WTC11 (cell line): ENCODE measurements around the gene EFCAB14. TPM values are rescaled to one million over a fixed set of nuclear protein-coding genes. Genes with fewer than 3 reads are reported as not detected.

Experiments used
- ATAC-seq: fragments of 200-7000 bp; cut with Tn5 transposase; 2 replicates; pipeline ENCODE4 v1.10.0; 2021; ENCODE audit warnings: mild to moderate bottlenecking, moderate library complexity
- CTCF ChIA-PET: fragments of 300-600 bp; sonication (Branson Sonifier 250); formaldehyde crosslinking; loops from one replicate; lab custom pipeline; 2021; ENCODE audit warnings: antibody characterized with exemption; lab: Charles Lee
- POLR2A ChIA-PET: fragments of 350-600 bp; sonication (Branson Sonifier 250); formaldehyde crosslinking; loops from one replicate; lab custom pipeline; 2021; ENCODE audit warnings: antibody characterized with exemption; lab: Charles Lee
- DNase-seq: peaks from one replicate; pipeline ENCODE4 v3.0.0; 2021; ENCODE audit warnings: low spot score
- H3K27ac Mint-ChIP-seq: 2 replicates; pipeline ENCODE4 v1.8.0; 2021; ENCODE audit warnings: mixed read lengths
- H3K27me3 Mint-ChIP-seq: 2 replicates; pipeline ENCODE4 v1.8.0; 2021; ENCODE audit warnings: low read depth, mild to moderate bottlenecking, moderate library complexity, mixed read lengths
- H3K36me3 Mint-ChIP-seq: 2 replicates; pipeline ENCODE4 v1.8.0; 2021; ENCODE audit warnings: mixed read lengths
- H3K4me1 Mint-ChIP-seq: 2 replicates; pipeline ENCODE4 v1.8.0; 2022; ENCODE audit warnings: mixed read lengths
- H3K4me3 Mint-ChIP-seq: 2 replicates; pipeline ENCODE4 v1.8.0; 2021; ENCODE audit warnings: mild to moderate bottlenecking, moderate library complexity, mixed read lengths
- H3K9me3 Mint-ChIP-seq: 2 replicates; pipeline ENCODE4 v1.8.0; 2021; ENCODE audit warnings: mixed read lengths
- EMX1 ChIP-seq: fragments of 250-450 bp; sonication (Bioruptor Pico); IDR thresholded peaks from 2 replicates; pipeline ENCODE4 v1.8.0; 2021; ENCODE audit warnings: mild to moderate bottlenecking
- ESRRA ChIP-seq: sonication (generic); formaldehyde crosslinking; IDR thresholded peaks from 2 replicates; pipeline ENCODE4 v1.8.1; 2022; ENCODE audit warnings: mild to moderate bottlenecking, missing genetic modification reagents, borderline replicate concordance
- FOXK1 ChIP-seq: sonication (generic); formaldehyde crosslinking; IDR thresholded peaks from 2 replicates; pipeline ENCODE4 v1.8.0; 2022; ENCODE audit warnings: mild to moderate bottlenecking, moderate library complexity, missing genetic modification reagents
- JUN ChIP-seq: sonication (generic); formaldehyde crosslinking; IDR thresholded peaks from 2 replicates; pipeline ENCODE4 v1.8.0; 2023; ENCODE audit warnings: mild to moderate bottlenecking, missing genetic modification reagents
- RELA ChIP-seq: sonication (generic); formaldehyde crosslinking; IDR thresholded peaks from 2 replicates; pipeline ENCODE4 v1.8.1; 2022; ENCODE audit warnings: missing genetic modification reagents, mild to moderate bottlenecking, borderline replicate concordance
- TEAD1 ChIP-seq: sonication (generic); formaldehyde crosslinking; IDR thresholded peaks from 2 replicates; pipeline ENCODE4 v1.8.0; 2022; ENCODE audit warnings: mild to moderate bottlenecking, missing genetic modification reagents
- ZNF138 ChIP-seq: sonication (generic); formaldehyde crosslinking; conservative IDR thresholded peaks from 2 replicates; pipeline ENCODE4 v1.8.1; 2022; ENCODE audit warnings: mild to moderate bottlenecking, moderate library complexity, missing genetic modification reagents
- ZNF396 ChIP-seq: fragments of 250-450 bp; sonication (Bioruptor Pico); IDR thresholded peaks from 2 replicates; pipeline ENCODE4 v1.8.0; 2021; ENCODE audit warnings: mild to moderate bottlenecking, moderate library complexity, borderline replicate concordance
- total RNA-seq: library from RNA; stranded (reverse); gene quantifications from 3 replicates; pipeline ENCODE4 v1.2.3, GENCODE V29; 2021
- TF ChIP-seq, protein P1 (sequence below): fragments of 200-600 bp; IDR thresholded peaks from 2 replicates; pipeline ENCODE4 v1.8.0; 2022; ENCODE audit warnings: antibody characterized with exemption
- TF ChIP-seq, protein P2 (sequence below): sonication (generic); formaldehyde crosslinking; IDR thresholded peaks from 2 replicates; pipeline ENCODE4 v1.8.0; 2022; ENCODE audit warnings: mild to moderate bottlenecking, missing genetic modification reagents
- TF ChIP-seq, protein P3 (sequence below): sonication (generic); formaldehyde crosslinking; IDR thresholded peaks from 2 replicates; pipeline ENCODE4 v1.8.0; 2023; ENCODE audit warnings: missing genetic modification reagents
- TF ChIP-seq, protein P4 (sequence below): fragments of 250-450 bp; sonication (Bioruptor Pico); IDR thresholded peaks from 2 replicates; pipeline ENCODE4 v1.8.0; 2021; ENCODE audit warnings: mild to moderate bottlenecking
- TF ChIP-seq, protein P5 (sequence below): sonication (generic); formaldehyde crosslinking; IDR thresholded peaks from 2 replicates; pipeline ENCODE4 v1.8.1; 2023; ENCODE audit warnings: mild to moderate bottlenecking, missing genetic modification reagents
- TF ChIP-seq, protein P6 (sequence below): sonication (generic); formaldehyde crosslinking; IDR thresholded peaks from 2 replicates; pipeline ENCODE4 v1.8.1; 2023; ENCODE audit warnings: mild to moderate bottlenecking, missing genetic modification reagents, borderline replicate concordance
- TF ChIP-seq, protein P7 (sequence below): sonication (generic); formaldehyde crosslinking; IDR thresholded peaks from 2 replicates; pipeline ENCODE4 v1.8.0; 2023; ENCODE audit warnings: mild to moderate bottlenecking, missing genetic modification reagents

The EFCAB14 gene
- total RNA-seq, 1 experiment from 2014 or later, result 46.2 TPM

DNA sequence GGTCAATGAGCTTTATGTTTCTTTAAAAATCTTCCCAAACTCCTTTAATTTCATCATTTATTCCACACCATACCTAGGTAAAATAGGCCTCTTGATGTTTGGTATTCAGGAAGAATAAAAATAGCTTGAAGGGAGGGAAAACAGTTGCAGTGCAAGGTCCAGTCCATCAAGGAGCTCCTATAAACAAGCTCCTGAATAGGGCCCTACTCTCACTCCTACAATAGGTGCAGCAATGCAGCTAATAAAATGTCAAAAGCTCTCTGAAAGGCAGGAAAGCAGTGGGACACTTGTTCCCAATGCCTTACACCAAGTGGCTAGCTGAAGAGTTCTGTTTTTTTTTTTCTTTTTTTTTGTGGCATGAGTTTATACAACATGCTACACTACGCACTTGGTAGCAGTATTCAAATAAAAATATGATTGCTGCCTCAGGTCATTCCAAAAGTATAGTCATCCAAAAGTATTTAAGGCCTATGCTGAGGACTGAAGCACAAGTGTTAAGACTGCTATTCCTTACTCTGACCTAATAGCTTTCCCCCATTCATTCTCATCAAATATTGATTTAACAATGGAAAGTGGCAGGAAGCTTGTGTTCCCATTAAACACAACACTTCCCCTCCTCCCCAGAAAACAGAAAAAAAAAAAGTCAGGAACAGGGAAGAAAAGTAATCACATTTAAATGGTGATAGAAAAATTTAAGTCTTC is 37.4 kb downstream of the EFCAB14 start:
- Mint-ChIP-seq H3K4me3 (no peak overlapping the region), H3K9me3 (no peaks in the 10 kb centered on the region), H3K27ac (no peak overlapping the region), H3K4me1 (peaks cover 13% of the 10 kb centered on the region), H3K27me3 (no peaks in the 10 kb centered on the region), H3K36me3 (peaks cover 71% of the 10 kb centered on the region)
- DNase-seq (no peak), ATAC-seq (no peak)
- ChIA-PET CTCF (interaction anchor here (0.6 to 1.2 kb wide), 4 partner anchors 44 to 1183 kb away, joined by 3 to 6 read pairs (median 4); partner anchors contain the start of gene MKNK1), POLR2A (interaction anchor here (0.6 kb wide), 1 partner anchor 78 kb away, joined by 3 read pairs; the partner anchor contains the start of gene MKNK1)
- TF ChIP-seq ZNF396 (no peak), EMX1 (CRISPR knock-in tag) (no peak), FOXK1 (CRISPR knock-in tag) (no peak), ESRRA (no peak), JUN (CRISPR knock-in tag) (no peak), TEAD1 (CRISPR knock-in tag) (no peak), RELA (CRISPR knock-in tag) (no peak), ZNF138 (CRISPR knock-in tag) (no peak)
- TF ChIP-seq, protein P1, sequence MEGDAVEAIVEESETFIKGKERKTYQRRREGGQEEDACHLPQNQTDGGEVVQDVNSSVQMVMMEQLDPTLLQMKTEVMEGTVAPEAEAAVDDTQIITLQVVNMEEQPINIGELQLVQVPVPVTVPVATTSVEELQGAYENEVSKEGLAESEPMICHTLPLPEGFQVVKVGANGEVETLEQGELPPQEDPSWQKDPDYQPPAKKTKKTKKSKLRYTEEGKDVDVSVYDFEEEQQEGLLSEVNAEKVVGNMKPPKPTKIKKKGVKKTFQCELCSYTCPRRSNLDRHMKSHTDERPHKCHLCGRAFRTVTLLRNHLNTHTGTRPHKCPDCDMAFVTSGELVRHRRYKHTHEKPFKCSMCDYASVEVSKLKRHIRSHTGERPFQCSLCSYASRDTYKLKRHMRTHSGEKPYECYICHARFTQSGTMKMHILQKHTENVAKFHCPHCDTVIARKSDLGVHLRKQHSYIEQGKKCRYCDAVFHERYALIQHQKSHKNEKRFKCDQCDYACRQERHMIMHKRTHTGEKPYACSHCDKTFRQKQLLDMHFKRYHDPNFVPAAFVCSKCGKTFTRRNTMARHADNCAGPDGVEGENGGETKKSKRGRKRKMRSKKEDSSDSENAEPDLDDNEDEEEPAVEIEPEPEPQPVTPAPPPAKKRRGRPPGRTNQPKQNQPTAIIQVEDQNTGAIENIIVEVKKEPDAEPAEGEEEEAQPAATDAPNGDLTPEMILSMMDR, result no peak
- TF ChIP-seq, protein P2, sequence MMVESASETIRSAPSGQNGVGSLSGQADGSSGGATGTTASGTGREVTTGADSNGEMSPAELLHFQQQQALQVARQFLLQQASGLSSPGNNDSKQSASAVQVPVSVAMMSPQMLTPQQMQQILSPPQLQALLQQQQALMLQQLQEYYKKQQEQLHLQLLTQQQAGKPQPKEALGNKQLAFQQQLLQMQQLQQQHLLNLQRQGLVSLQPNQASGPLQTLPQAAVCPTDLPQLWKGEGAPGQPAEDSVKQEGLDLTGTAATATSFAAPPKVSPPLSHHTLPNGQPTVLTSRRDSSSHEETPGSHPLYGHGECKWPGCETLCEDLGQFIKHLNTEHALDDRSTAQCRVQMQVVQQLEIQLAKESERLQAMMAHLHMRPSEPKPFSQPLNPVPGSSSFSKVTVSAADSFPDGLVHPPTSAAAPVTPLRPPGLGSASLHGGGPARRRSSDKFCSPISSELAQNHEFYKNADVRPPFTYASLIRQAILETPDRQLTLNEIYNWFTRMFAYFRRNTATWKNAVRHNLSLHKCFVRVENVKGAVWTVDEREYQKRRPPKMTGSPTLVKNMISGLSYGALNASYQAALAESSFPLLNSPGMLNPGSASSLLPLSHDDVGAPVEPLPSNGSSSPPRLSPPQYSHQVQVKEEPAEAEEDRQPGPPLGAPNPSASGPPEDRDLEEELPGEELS, result no peak
- TF ChIP-seq, protein P3, sequence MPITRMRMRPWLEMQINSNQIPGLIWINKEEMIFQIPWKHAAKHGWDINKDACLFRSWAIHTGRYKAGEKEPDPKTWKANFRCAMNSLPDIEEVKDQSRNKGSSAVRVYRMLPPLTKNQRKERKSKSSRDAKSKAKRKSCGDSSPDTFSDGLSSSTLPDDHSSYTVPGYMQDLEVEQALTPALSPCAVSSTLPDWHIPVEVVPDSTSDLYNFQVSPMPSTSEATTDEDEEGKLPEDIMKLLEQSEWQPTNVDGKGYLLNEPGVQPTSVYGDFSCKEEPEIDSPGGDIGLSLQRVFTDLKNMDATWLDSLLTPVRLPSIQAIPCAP (CRISPR knock-in tag), result no peak
- TF ChIP-seq, protein P4, sequence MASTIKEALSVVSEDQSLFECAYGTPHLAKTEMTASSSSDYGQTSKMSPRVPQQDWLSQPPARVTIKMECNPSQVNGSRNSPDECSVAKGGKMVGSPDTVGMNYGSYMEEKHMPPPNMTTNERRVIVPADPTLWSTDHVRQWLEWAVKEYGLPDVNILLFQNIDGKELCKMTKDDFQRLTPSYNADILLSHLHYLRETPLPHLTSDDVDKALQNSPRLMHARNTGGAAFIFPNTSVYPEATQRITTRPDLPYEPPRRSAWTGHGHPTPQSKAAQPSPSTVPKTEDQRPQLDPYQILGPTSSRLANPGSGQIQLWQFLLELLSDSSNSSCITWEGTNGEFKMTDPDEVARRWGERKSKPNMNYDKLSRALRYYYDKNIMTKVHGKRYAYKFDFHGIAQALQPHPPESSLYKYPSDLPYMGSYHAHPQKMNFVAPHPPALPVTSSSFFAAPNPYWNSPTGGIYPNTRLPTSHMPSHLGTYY (CRISPR knock-in tag), result no peak
- TF ChIP-seq, protein P5, sequence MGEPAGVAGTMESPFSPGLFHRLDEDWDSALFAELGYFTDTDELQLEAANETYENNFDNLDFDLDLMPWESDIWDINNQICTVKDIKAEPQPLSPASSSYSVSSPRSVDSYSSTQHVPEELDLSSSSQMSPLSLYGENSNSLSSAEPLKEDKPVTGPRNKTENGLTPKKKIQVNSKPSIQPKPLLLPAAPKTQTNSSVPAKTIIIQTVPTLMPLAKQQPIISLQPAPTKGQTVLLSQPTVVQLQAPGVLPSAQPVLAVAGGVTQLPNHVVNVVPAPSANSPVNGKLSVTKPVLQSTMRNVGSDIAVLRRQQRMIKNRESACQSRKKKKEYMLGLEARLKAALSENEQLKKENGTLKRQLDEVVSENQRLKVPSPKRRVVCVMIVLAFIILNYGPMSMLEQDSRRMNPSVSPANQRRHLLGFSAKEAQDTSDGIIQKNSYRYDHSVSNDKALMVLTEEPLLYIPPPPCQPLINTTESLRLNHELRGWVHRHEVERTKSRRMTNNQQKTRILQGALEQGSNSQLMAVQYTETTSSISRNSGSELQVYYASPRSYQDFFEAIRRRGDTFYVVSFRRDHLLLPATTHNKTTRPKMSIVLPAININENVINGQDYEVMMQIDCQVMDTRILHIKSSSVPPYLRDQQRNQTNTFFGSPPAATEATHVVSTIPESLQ (CRISPR knock-in tag), result no peak
- TF ChIP-seq, protein P6, sequence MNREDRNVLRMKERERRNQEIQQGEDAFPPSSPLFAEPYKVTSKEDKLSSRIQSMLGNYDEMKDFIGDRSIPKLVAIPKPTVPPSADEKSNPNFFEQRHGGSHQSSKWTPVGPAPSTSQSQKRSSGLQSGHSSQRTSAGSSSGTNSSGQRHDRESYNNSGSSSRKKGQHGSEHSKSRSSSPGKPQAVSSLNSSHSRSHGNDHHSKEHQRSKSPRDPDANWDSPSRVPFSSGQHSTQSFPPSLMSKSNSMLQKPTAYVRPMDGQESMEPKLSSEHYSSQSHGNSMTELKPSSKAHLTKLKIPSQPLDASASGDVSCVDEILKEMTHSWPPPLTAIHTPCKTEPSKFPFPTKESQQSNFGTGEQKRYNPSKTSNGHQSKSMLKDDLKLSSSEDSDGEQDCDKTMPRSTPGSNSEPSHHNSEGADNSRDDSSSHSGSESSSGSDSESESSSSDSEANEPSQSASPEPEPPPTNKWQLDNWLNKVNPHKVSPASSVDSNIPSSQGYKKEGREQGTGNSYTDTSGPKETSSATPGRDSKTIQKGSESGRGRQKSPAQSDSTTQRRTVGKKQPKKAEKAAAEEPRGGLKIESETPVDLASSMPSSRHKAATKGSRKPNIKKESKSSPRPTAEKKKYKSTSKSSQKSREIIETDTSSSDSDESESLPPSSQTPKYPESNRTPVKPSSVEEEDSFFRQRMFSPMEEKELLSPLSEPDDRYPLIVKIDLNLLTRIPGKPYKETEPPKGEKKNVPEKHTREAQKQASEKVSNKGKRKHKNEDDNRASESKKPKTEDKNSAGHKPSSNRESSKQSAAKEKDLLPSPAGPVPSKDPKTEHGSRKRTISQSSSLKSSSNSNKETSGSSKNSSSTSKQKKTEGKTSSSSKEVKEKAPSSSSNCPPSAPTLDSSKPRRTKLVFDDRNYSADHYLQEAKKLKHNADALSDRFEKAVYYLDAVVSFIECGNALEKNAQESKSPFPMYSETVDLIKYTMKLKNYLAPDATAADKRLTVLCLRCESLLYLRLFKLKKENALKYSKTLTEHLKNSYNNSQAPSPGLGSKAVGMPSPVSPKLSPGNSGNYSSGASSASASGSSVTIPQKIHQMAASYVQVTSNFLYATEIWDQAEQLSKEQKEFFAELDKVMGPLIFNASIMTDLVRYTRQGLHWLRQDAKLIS, result no peak
- TF ChIP-seq, protein P7, sequence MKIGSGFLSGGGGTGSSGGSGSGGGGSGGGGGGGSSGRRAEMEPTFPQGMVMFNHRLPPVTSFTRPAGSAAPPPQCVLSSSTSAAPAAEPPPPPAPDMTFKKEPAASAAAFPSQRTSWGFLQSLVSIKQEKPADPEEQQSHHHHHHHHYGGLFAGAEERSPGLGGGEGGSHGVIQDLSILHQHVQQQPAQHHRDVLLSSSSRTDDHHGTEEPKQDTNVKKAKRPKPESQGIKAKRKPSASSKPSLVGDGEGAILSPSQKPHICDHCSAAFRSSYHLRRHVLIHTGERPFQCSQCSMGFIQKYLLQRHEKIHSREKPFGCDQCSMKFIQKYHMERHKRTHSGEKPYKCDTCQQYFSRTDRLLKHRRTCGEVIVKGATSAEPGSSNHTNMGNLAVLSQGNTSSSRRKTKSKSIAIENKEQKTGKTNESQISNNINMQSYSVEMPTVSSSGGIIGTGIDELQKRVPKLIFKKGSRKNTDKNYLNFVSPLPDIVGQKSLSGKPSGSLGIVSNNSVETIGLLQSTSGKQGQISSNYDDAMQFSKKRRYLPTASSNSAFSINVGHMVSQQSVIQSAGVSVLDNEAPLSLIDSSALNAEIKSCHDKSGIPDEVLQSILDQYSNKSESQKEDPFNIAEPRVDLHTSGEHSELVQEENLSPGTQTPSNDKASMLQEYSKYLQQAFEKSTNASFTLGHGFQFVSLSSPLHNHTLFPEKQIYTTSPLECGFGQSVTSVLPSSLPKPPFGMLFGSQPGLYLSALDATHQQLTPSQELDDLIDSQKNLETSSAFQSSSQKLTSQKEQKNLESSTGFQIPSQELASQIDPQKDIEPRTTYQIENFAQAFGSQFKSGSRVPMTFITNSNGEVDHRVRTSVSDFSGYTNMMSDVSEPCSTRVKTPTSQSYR (CRISPR knock-in tag), result no peak
